GM23248 (cell line): ENCODE data around the gene KCNJ9.

ENCODE experiments used
- EZH2 ChIP-seq: fragments of 200-600 bp; sonication (generic); IDR thresholded peaks from 2 replicates; pipeline ENCODE4 v1.6.1; 2018; ENCODE audit warnings: antibody characterized with exemption, mild to moderate bottlenecking; ENCODE audit not compliant: insufficient read depth, poor library complexity, severe bottlenecking
- EZH2phosphoT487 ChIP-seq: fragments of 200-600 bp; sonication (generic); IDR thresholded peaks from 2 replicates; pipeline ENCODE4 v1.6.1; 2018; ENCODE audit warnings: antibody characterized with exemption, moderate library complexity, mild to moderate bottlenecking, low read depth; ENCODE audit not compliant: insufficient read depth

DNA sequence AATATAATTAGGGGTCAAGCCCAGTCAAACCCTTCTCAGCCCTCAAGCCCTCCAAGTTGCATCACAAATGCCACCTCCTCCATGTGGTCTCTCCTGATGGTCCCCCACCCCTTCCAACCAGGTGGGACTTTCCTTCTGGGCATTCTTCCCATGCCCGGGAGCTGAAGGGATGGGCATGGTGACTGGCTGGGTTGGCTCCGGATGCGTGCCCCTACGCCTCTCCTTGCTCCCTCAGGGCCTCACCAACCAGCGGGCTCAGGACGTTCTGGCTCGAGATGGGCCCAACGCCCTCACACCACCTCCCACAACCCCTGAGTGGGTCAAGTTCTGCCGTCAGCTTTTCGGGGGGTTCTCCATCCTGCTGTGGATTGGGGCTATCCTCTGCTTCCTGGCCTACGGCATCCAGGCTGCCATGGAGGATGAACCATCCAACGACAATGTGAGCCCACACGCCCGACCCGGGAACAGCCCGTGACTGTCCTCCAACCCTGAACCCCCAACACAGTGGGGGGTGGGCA is 41.7 kb downstream of the KCNJ9 start:
- TF ChIP-seq EZH2, result no peak
- TF ChIP-seq EZH2phosphoT487, result no peak
